ENCODE data around the gene TFAP2E. TPM values are rescaled to one million over a fixed set of nuclear protein-coding genes. Genes with fewer than 3 reads are reported as not detected.

Gene TFAP2E
- total RNA-seq: 6.4 TPM

DNA sequence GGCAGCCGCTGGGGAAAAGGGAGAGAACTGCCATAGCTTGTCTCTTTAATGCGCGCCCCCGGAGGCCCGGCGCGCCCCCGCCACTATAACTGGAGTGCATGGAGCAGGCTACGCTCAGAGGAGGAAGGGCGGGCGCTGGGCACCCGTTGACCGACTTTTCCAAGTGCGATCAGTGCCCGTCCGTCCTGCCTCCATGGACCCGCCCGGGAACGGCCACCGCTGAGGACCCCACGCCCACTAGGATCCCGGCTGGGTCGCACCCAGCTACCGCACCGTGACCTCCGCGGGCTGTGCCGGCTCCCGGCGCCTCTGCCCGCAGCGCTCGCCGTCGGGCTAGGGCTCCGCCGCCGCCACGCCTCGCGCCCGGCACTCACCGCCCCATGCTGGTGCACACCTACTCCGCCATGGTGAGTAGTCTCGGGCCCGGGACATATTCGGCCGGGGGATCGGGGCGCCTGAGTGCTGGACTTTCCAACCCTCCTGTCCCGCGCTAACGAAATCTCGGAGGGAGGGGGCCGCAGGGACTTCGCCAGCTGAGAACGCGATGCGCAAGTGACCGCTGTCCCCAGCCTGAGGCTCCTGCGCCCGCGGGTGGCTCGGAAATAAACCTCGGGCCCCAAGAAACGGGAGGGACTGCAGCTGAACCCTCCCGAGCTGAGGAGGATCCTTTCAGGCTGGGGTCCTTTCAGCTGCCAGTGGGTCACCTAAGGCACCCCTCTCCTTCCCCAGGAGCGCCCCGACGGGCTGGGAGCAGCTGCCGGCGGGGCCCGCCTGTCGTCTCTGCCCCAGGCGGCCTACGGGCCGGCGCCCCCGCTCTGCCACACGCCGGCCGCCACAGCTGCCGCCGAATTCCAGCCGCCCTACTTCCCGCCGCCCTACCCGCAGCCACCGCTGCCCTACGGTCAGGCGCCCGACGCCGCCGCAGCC lies at the start of gene TFAP2E:
Gene TFAP2E (plus strand): TSS at position 117 of the 927 bp plus-strand sequence. CDS start 264 bp downstream, at position 381.
- Histone ChIP-seq H3K27ac (no peak within 1 kb of the TSS), H3K4me3 (peak within 1 kb of the TSS; percentile 40 to 46), H3K27me3 (no peaks in the 10 kb centered on the region), H3K9me3 (no peaks in the 10 kb centered on the region), H3K4me1 (peaks cover 28% of the 10 kb centered on the region), H3K36me3 (no peaks in the 10 kb centered on the region)
- intact Hi-C loops (cut with DNase I): loop anchor here (5.0 kb wide), 1 partner anchor 504 kb away; no protein-coding TSS in a partner anchor
- TF ChIP-seq POLR2AphosphoS5 (IDR thresholded peaks at IDR 0.05; ENCODE audit: insufficient read depth in 1 of 2, low read depth in 1 of 2): no peak
- no peak for TF ChIP-seq POLR2A (IDR thresholded peaks at IDR 0.05)
- TF ChIP-seq, protein P1, sequence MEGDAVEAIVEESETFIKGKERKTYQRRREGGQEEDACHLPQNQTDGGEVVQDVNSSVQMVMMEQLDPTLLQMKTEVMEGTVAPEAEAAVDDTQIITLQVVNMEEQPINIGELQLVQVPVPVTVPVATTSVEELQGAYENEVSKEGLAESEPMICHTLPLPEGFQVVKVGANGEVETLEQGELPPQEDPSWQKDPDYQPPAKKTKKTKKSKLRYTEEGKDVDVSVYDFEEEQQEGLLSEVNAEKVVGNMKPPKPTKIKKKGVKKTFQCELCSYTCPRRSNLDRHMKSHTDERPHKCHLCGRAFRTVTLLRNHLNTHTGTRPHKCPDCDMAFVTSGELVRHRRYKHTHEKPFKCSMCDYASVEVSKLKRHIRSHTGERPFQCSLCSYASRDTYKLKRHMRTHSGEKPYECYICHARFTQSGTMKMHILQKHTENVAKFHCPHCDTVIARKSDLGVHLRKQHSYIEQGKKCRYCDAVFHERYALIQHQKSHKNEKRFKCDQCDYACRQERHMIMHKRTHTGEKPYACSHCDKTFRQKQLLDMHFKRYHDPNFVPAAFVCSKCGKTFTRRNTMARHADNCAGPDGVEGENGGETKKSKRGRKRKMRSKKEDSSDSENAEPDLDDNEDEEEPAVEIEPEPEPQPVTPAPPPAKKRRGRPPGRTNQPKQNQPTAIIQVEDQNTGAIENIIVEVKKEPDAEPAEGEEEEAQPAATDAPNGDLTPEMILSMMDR (IDR thresholded peaks at IDR 0.05): no peak
- DNase-seq (ENCODE audit: extremely low spot score in 2 of 2): no peak

DNA sequence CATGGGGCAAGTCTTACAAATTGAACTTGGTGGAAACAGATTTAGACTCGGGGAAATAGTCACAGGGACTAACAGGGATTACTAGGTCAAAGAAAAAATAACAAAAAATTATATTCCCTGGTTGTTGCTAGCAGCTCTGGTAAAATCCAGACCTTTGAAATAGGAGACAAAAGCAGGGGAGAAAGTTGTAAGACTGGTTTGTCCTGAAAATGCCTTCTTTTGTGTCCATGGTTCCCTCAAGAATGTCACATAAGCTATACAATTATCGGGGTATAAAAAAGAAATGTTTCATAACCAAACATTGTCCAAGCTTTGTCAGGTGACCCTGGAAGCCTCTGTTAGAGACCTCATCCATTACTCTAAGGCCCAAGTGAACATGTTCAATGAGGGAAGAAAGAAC lies 49.0 kb upstream of the TFAP2E start:
- no peak for DNase-seq (ENCODE audit: extremely low spot score in 2 of 2)
- H3K9me3 ChIP-seq: no peaks in the 10 kb centered on the region
- no peaks in the 10 kb centered on the region for H3K36me3 ChIP-seq
- no peak overlapping the region for H3K4me3 ChIP-seq
- TF ChIP-seq POLR2AphosphoS5 (IDR thresholded peaks at IDR 0.05; ENCODE audit: insufficient read depth in 1 of 2, low read depth in 1 of 2) (no peak), POLR2A (IDR thresholded peaks at IDR 0.05) (no peak)
- TF ChIP-seq, protein P1 (IDR thresholded peaks at IDR 0.05): no peak
- no peaks in the 10 kb centered on the region for H3K4me1 ChIP-seq
- intact Hi-C loops (cut with DNase I): no loop called here
- no peaks in the 10 kb centered on the region for H3K27me3 ChIP-seq
- H3K27ac ChIP-seq: no peak overlapping the region

DNA sequence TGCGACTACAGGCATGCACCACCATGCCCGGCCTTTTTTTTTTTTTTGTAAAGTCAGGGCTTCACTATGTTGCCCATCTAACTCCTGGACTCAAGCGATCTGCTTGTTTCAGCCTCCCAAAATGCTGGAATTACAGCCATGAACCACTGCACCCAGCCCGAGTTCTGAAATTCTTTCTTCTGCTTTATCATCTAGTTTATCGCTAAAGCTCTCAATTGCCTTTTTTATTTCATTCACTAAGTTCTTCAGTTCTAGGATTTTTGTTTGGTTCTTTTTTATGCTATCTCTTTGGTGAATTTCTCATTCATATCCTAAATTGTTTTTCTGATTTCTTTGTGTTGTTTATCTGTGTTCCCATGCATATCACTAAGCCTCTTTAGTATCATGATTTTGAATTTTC lies 42.9 kb upstream of the TFAP2E start:
- no peak overlapping the region for H3K4me3 ChIP-seq
- intact Hi-C loops (cut with DNase I): no loop called here
- H3K27me3 ChIP-seq: no peaks in the 10 kb centered on the region
- no peak for DNase-seq (ENCODE audit: extremely low spot score in 2 of 2)
- H3K27ac ChIP-seq: no peak overlapping the region
- H3K9me3 ChIP-seq: no peaks in the 10 kb centered on the region
- H3K36me3 ChIP-seq: no peaks in the 10 kb centered on the region
- no peaks in the 10 kb centered on the region for H3K4me1 ChIP-seq
- TF ChIP-seq, protein P1 (IDR thresholded peaks at IDR 0.05): no peak
- TF ChIP-seq POLR2AphosphoS5 (IDR thresholded peaks at IDR 0.05; ENCODE audit: insufficient read depth in 1 of 2, low read depth in 1 of 2) (no peak), POLR2A (IDR thresholded peaks at IDR 0.05) (no peak)

DNA sequence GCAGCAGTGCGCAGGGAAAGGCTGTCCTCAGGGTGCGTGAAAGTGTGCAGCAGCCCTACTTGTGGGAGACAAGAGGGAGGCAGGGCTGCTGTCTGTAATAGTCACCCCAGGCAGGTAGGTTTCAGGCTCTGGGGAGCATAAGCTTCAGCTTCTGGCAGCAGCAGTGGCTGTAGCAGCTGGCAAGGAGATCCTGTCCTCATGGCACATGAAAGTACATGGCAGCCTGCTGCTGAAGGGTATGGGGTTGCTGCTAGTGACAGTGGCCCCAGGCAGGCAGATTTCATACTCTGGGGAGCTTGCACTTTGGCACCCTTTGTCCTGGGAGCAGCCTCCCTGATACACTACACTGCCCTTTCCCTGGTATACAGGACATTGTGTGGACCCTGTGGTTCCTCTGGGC lies 42.2 kb upstream of the TFAP2E start:
- no peaks in the 10 kb centered on the region for H3K36me3 ChIP-seq
- TF ChIP-seq POLR2AphosphoS5 (IDR thresholded peaks at IDR 0.05; ENCODE audit: insufficient read depth in 1 of 2, low read depth in 1 of 2) (no peak), POLR2A (IDR thresholded peaks at IDR 0.05) (no peak)
- TF ChIP-seq, protein P1 (IDR thresholded peaks at IDR 0.05): no peak
- no peak overlapping the region for H3K27ac ChIP-seq
- H3K4me3 ChIP-seq: no peak overlapping the region
- no peaks in the 10 kb centered on the region for H3K4me1 ChIP-seq
- no peaks in the 10 kb centered on the region for H3K27me3 ChIP-seq
- intact Hi-C loops (cut with DNase I): no loop called here
- no peak for DNase-seq (ENCODE audit: extremely low spot score in 2 of 2)
- H3K9me3 ChIP-seq: no peaks in the 10 kb centered on the region

DNA sequence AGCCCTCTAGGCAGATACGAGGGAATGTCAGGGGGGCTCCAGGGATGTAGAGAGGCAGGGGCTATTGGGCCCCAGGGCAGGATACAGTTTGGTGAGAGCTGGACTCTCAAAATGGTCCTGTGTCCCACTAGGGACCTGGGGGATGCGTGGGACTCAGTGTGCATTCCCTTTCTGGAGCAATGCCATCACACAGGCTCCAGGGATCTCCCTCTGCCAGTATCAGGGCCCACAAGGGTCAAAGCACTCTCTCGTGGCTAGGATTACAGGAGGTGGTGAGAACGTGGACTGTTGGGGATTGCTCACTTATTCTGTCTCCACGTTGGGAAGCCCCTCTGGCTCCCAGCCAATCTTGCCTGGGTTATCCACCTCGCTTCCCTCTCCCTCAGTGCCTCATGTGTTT lies 41.7 kb upstream of the TFAP2E start:
- H3K36me3 ChIP-seq: no peaks in the 10 kb centered on the region
- no peak for TF ChIP-seq POLR2AphosphoS5 (IDR thresholded peaks at IDR 0.05; ENCODE audit: insufficient read depth in 1 of 2, low read depth in 1 of 2)
- TF ChIP-seq, protein P1 (IDR thresholded peaks at IDR 0.05): no peak
- TF ChIP-seq POLR2A (IDR thresholded peaks at IDR 0.05): no peak
- no peak for DNase-seq (ENCODE audit: extremely low spot score in 2 of 2)
- peaks cover under 1% of the 10 kb centered on the region for H3K4me1 ChIP-seq
- H3K9me3 ChIP-seq: no peaks in the 10 kb centered on the region
- no peak overlapping the region for H3K4me3 ChIP-seq
- H3K27me3 ChIP-seq: no peaks in the 10 kb centered on the region
- H3K27ac ChIP-seq: no peak overlapping the region
- intact Hi-C loops (cut with DNase I): no loop called here

Data from vagina (tissue), 2 donors.